Left ventricle myocardium inferior (tissue), 1 donor: Measurements from ENCODE around the gene ERLEC1. TPM values are rescaled to one million over a fixed set of nuclear protein-coding genes. Genes with fewer than 3 reads are reported as not detected.

Source experiments
- DNase-seq: peaks from one replicate; pipeline ENCODE4 v3.0.0-alpha.2; 2020
- H3K27ac ChIP-seq: fragments of 200-600 bp; replicated peaks from 2 replicates; pipeline ENCODE4 v1.8.0; 2021
- H3K27me3 ChIP-seq: fragments of 200-600 bp; 2 replicates; pipeline ENCODE4 v1.8.0; 2021; ENCODE audit warnings: low read depth
- H3K36me3 ChIP-seq: fragments of 200-600 bp; 2 replicates; pipeline ENCODE4 v1.8.0; 2021
- H3K4me1 ChIP-seq: fragments of 200-600 bp; 2 replicates; pipeline ENCODE4 v1.8.0; 2021
- H3K4me3 ChIP-seq: fragments of 200-600 bp; 2 replicates; pipeline ENCODE4 v1.8.0; 2021; ENCODE audit warnings: mild to moderate bottlenecking, moderate library complexity
- H3K9me3 ChIP-seq: fragments of 200-600 bp; replicated peaks from 2 replicates; pipeline ENCODE4 v1.8.0; 2021
- intact Hi-C: fragments of 100-400 bp; cut with micrococcal nuclease; formaldehyde crosslinking; loops from one replicate; pipeline ENCODE4 v1.11.0; 2022
- total RNA-seq: library from RNA; stranded (reverse); fragmentation: NEBNext Ultra II Directional; extraction: Animal tissue kit (Norgen Biotek cat#: 25700); gene quantifications from one replicate; pipeline ENCODE4 v1.2.1, GENCODE V29; 2021
- TF ChIP-seq, protein P1 (sequence below): fragments of 200-600 bp; IDR thresholded peaks from 2 replicates; pipeline ENCODE4 v1.8.0; 2021; ENCODE audit warnings: antibody characterized with exemption, mild to moderate bottlenecking, borderline replicate concordance
- donor health status: DM: no; HTN: yes; CAD: no; lungs with severe emphysema.

ERLEC1 gene
- total RNA-seq, 1 donor from 2014 or later: 44.3 TPM

DNA sequence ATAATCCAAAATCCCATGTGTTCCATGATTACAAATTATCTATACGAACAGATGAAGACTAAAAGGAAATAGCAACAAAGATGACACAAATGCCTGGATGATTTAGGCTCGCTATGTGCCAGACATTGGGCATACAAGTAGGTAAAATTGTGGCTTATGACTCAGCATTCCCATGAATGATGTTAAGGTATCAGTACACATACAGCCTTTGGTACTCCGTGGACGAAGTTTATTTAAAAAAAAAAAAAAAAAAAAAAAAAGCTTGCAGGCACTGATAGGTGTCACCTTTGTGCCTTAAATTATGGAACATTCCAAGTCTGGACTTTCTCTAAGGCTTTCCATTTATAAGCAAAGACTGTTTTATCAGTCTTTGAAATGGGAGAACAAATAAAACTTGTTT lies 16.6 kb upstream of the ERLEC1 start:
- Histone ChIP-seq H3K9me3 (no peaks in the 10 kb centered on the region), H3K27ac (no peak overlapping the region), H3K4me3 (no peak overlapping the region), H3K36me3 (peaks cover under 1% of the 10 kb centered on the region), H3K4me1 (peaks cover 25% of the 10 kb centered on the region), H3K27me3 (no peaks in the 10 kb centered on the region)
- TF ChIP-seq, protein P1, sequence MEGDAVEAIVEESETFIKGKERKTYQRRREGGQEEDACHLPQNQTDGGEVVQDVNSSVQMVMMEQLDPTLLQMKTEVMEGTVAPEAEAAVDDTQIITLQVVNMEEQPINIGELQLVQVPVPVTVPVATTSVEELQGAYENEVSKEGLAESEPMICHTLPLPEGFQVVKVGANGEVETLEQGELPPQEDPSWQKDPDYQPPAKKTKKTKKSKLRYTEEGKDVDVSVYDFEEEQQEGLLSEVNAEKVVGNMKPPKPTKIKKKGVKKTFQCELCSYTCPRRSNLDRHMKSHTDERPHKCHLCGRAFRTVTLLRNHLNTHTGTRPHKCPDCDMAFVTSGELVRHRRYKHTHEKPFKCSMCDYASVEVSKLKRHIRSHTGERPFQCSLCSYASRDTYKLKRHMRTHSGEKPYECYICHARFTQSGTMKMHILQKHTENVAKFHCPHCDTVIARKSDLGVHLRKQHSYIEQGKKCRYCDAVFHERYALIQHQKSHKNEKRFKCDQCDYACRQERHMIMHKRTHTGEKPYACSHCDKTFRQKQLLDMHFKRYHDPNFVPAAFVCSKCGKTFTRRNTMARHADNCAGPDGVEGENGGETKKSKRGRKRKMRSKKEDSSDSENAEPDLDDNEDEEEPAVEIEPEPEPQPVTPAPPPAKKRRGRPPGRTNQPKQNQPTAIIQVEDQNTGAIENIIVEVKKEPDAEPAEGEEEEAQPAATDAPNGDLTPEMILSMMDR: no peak
- DNase-seq: no peak
- intact Hi-C loops: no loop called here

DNA sequence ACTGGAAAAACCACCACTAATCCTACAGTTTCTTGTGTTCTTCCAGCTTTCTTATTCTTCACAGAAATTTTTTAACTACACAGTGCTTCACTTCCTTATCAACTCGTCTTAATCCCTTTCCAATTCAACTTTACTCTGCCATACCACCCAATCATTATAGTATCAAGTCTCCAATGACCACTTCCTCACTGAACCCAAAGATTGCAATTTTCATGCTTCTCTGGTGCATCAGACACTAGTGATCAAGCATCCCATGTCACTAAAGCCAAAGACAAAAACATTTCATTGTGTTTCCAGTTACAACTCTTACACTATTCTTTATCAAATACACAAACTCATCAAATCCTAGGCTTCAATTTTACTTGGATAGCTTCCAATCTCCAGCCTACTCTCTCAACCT lies 9.7 kb upstream of the ERLEC1 start:
- TF ChIP-seq, protein P1: no peak
- H3K27me3 ChIP-seq: no peaks in the 10 kb centered on the region
- intact Hi-C loops: no loop called here
- H3K4me1 ChIP-seq: no peaks in the 10 kb centered on the region
- H3K9me3 ChIP-seq: no peaks in the 10 kb centered on the region
- H3K4me3 ChIP-seq: no peak overlapping the region
- DNase-seq: no peak
- H3K36me3 ChIP-seq: peaks cover 16% of the 10 kb centered on the region
- H3K27ac ChIP-seq: no peak overlapping the region

DNA sequence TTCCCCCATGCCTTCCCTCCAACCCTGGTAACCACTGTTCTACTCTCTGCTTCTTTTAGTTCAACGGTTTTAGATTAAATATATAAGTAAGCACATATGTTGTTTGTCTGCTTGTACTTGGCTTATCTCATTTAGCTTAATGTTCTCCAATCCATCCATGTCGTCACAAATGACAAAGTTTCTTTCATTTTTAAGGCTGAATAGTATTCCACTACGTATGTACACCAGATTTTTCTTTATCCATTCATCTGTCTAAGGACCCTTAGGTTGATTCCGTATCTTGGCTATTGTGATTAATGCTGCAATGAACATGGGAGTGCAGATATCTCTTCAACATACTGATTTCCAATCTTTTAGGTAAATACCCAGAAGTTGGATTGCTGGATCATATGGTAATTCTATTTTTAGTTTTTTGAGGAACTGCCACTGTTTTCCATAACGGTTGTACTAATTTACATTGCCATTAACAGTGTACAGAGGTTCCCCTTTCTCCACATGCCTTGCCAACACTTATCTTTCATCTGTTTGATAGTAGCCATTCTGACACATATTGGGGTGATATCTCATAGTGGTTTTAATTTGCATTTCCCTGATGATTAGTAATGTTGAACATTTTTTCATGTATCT lies 8.2 kb upstream of the ERLEC1 start:
- TF ChIP-seq, protein P1: no peak
- H3K4me3 ChIP-seq: no peak overlapping the region
- no peaks in the 10 kb centered on the region for H3K9me3 ChIP-seq
- H3K36me3 ChIP-seq: peaks cover 22% of the 10 kb centered on the region
- H3K27ac ChIP-seq: no peak overlapping the region
- no peak for DNase-seq
- H3K27me3 ChIP-seq: no peaks in the 10 kb centered on the region
- intact Hi-C loops: no loop called here
- H3K4me1 ChIP-seq: peaks cover 10% of the 10 kb centered on the region

DNA sequence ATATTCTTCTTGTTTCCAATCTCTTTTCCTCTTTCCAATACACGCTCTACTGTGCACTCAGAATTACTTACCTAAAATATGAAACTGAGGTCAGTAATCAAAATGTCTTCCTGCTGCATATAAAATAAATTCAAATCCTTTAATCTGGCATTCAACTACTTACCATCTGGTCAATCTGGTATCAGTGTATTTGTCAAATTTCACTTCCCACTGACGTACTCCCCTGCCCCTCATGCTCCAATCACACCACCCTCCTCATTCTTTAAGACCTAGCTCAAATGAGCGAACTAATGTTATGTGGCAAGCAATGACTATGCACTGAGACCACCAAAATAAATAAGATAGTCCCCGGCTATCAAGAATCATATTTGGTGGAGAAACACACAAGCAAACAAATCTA lies 6.8 kb upstream of the ERLEC1 start:
- H3K27ac ChIP-seq: no peak overlapping the region
- TF ChIP-seq, protein P1: no peak
- intact Hi-C loops: no loop called here
- H3K27me3 ChIP-seq: no peaks in the 10 kb centered on the region
- H3K4me3 ChIP-seq: no peak overlapping the region
- peaks cover 22% of the 10 kb centered on the region for H3K4me1 ChIP-seq
- H3K36me3 ChIP-seq: peaks cover 22% of the 10 kb centered on the region
- DNase-seq: no peak
- H3K9me3 ChIP-seq: no peaks in the 10 kb centered on the region

DNA sequence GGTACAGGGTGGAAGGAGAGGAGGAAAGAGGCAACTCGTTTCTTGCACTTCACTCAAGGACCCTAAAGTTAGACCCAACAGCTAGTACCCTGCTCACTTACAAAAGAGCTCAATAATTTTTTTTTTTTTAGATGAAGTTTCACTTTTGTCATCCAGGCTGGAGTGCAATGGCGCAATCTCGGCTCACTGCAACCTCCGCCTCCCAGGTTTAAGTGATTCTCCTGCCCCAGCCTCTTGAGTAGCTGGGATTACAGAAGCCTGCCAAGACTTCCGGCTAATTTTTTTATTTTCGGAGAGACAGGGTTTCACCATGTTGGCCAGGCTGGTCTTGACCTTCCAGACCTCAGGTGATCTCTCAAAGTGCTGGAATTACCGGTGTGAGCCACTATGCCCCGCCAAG lies 4.2 kb upstream of the ERLEC1 start:
- TF ChIP-seq, protein P1: no peak
- DNase-seq: no peak
- Histone ChIP-seq H3K27me3 (no peaks in the 10 kb centered on the region), H3K27ac (no peak overlapping the region), H3K36me3 (peaks cover 17% of the 10 kb centered on the region), H3K4me3 (no peak overlapping the region), H3K9me3 (no peaks in the 10 kb centered on the region), H3K4me1 (peaks cover 43% of the 10 kb centered on the region)
- intact Hi-C loops: no loop called here
